SU-DHL-6 (cell line): ENCODE data around the gene RAP1A.

ENCODE experiments used
- H2AFZ ChIP-seq: fragments of 200-600 bp; sonication (generic); 2 replicates; pipeline ENCODE4 v1.6.1; 2014; ENCODE audit warnings: low read depth, mild to moderate bottlenecking, moderate library complexity, mixed read lengths, antibody characterized with exemption, low read length; ENCODE audit not compliant: severe bottlenecking
- H3F3A ChIP-seq: fragments of 200-600 bp; shearing (Covaris generic); 2 replicates; pipeline ENCODE4 v1.6.0; 2016; ENCODE audit warnings: antibody characterized with exemption, mild to moderate bottlenecking; ENCODE audit not compliant: insufficient read depth
- H3K27ac ChIP-seq: fragments of 200-600 bp; sonication (generic); 2 replicates; pipeline ENCODE4 v1.5.1; 2016; ENCODE audit warnings: low read depth, mild to moderate bottlenecking, low read length, moderate library complexity, mixed read lengths
- H3K27me3 ChIP-seq: fragments of 200-600 bp; sonication (generic), shearing (Covaris generic); 2 replicates; pipeline ENCODE4 v1.6.0; 2014; ENCODE audit warnings: mild to moderate bottlenecking, low read length
- H3K36me3 ChIP-seq: fragments of 200-600 bp; sonication (generic); 2 replicates; pipeline ENCODE4 v1.6.1; 2014; ENCODE audit warnings: mild to moderate bottlenecking, low read length, mixed read lengths
- H3K4me2 ChIP-seq: fragments of 300-600, 200-600 bp; shearing (Covaris generic), sonication (generic); 2 replicates; pipeline ENCODE4 v1.6.0; 2014; ENCODE audit warnings: low read length, low read depth, mild to moderate bottlenecking; ENCODE audit not compliant: poor library complexity, severe bottlenecking
- H3K4me3 ChIP-seq: fragments of 200-600 bp; sonication (generic); 2 replicates; pipeline ENCODE4 v1.5.1; 2014; ENCODE audit warnings: antibody characterized with exemption, low read length, mild to moderate bottlenecking, mixed read lengths; ENCODE audit not compliant: insufficient read depth, poor library complexity, severe bottlenecking
- H3K79me2 ChIP-seq: fragments of 200-600 bp; sonication (generic); 2 replicates; pipeline ENCODE4 v1.6.1; 2014; ENCODE audit warnings: mild to moderate bottlenecking, low read length, moderate library complexity; ENCODE audit not compliant: insufficient read depth
- H3K9ac ChIP-seq: fragments of 200-600 bp; sonication (generic); 2 replicates; pipeline ENCODE4 v1.7.0; 2014; ENCODE audit warnings: mild to moderate bottlenecking, low read length
- H3K9me2 ChIP-seq: fragments of 200-600 bp; sonication (generic); replicated peaks from 2 replicates; pipeline ENCODE4 v1.6.1; 2014; ENCODE audit warnings: low read length; ENCODE audit not compliant: insufficient read depth
- H3K9me3 ChIP-seq: fragments of 200-600 bp; sonication (generic); 2 replicates; pipeline ENCODE4 v1.6.1; 2014; ENCODE audit warnings: low read length, mixed read lengths; ENCODE audit not compliant: insufficient read depth
- H4K20me1 ChIP-seq: fragments of 200-600 bp; sonication (generic); 2 replicates; pipeline ENCODE4 v1.6.1; 2014; ENCODE audit warnings: low read depth, mild to moderate bottlenecking, antibody characterized with exemption, low read length, moderate library complexity, mixed read lengths
- CTCF ChIP-seq: fragments of 200-600 bp; sonication (generic); IDR thresholded peaks from one replicate; pipeline ENCODE4 v1.5.1; 2017; ENCODE audit warnings: antibody characterized with exemption, mild to moderate bottlenecking, low read length, moderate library complexity; ENCODE audit not compliant: insufficient read depth, poor library complexity, severe bottlenecking
- EZH2phosphoT487 ChIP-seq: fragments of 200-600 bp; sonication (generic), shearing (Covaris generic); conservative IDR thresholded peaks from 2 replicates; pipeline ENCODE4 v1.6.1; 2018; ENCODE audit warnings: mild to moderate bottlenecking, antibody characterized with exemption, low read length, moderate library complexity, mixed read lengths

Gene RAP1A

DNA sequence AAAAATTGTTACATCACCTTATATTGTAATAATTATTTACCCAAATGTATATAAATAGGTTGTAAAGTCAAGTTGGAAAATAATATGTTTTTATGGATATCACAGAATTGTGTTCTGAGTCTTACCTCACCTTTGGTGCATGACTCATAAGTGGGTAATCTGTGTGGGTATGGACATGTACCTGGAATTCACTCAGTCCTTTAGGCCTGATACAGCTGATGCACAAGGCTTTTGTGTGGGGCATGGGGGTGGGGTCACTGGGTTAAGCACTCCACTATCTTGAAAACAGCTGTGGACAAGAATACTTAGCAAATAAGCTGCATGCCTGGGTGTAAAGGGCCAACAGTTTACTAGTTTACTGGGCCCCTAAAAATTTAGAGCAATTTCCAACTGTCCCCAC, 85.2 kb downstream of the RAP1A start:
- Histone ChIP-seq H3K4me2 (no peak overlapping the region), H3K27ac (no peak overlapping the region), H3K27me3 (no peaks in the 10 kb centered on the region), H3K79me2 (no peaks in the 10 kb centered on the region), H3K9me2 (no peaks in the 10 kb centered on the region), H3K36me3 (peaks cover 52% of the 10 kb centered on the region), H3K4me3 (no peak overlapping the region), H3K9me3 (no peaks in the 10 kb centered on the region), H4K20me1 (no peaks in the 10 kb centered on the region), H3F3A (peaks cover 3% of the 10 kb centered on the region; the same call in 1 of the 2 replicates), H2AFZ (no peak overlapping the region), H3K9ac (no peak overlapping the region)
- TF ChIP-seq CTCF (no peak), EZH2phosphoT487 (no peak)

DNA sequence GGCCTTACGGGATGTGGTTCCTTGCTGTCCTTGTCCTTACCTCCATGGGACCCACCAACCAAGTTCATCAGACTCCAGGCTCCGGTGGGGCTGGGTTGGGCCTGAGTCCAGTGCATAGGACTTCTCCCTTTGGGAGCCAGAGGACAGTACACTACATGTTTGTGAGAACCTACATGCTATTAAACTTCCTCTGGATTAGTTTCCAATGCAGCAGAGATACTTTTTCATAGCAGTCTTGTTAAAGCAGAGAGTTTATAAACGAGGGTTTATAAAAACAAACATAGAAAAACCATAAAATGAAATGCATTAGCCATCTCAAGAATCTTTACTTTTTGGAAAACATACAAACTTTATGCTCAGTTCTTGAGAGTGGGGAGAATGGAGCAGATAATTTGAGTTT, 86.3 kb downstream of the RAP1A start:
- no peak for TF ChIP-seq CTCF
- TF ChIP-seq EZH2phosphoT487 = no peak
- H2AFZ ChIP-seq = no peak overlapping the region
- H4K20me1 ChIP-seq = no peaks in the 10 kb centered on the region
- H3K4me2 ChIP-seq = no peak overlapping the region
- no peak overlapping the region for H3K27ac ChIP-seq
- no peaks in the 10 kb centered on the region for H3K27me3 ChIP-seq
- H3K36me3 ChIP-seq = peaks cover 44% of the 10 kb centered on the region
- H3K9me3 ChIP-seq = no peaks in the 10 kb centered on the region
- no peaks in the 10 kb centered on the region for H3K9me2 ChIP-seq
- H3F3A ChIP-seq = peaks cover 9% of the 10 kb centered on the region; the same call in 1 of the 2 replicates
- no peak overlapping the region for H3K4me3 ChIP-seq
- H3K79me2 ChIP-seq = no peaks in the 10 kb centered on the region
- no peak overlapping the region for H3K9ac ChIP-seq

DNA sequence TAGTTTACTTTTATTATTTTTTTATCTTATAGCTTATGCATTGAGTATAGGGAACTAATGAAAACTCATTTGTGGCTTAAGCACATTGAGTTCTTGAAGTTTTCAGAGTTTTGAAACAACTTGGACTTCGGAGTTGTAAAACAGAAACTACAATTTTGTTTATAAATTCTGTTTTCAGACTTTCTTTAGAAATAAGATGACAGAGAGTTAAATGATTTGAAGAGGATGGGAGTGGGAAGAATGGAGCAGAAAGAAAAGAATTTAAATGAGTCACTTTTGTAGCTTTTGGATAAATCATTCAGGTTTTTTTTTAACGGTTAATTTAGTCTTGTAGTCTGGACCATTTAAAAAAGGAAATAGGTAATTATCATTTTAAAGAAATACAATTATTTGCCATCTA, 87.3 kb downstream of the RAP1A start:
- H3K36me3 ChIP-seq = peaks cover 47% of the 10 kb centered on the region
- no peak overlapping the region for H3K4me2 ChIP-seq
- no peaks in the 10 kb centered on the region for H3K27me3 ChIP-seq
- H2AFZ ChIP-seq = no peak overlapping the region
- TF ChIP-seq EZH2phosphoT487 (no peak), CTCF (no peak)
- H3K4me3 ChIP-seq = no peak overlapping the region
- H4K20me1 ChIP-seq = 0 out of 2 replicates have a peak, but pooled peaks cover 4% of the 10 kb centered on the region
- no peak overlapping the region for H3K9ac ChIP-seq
- no peaks in the 10 kb centered on the region for H3K9me2 ChIP-seq
- H3K79me2 ChIP-seq = no peaks in the 10 kb centered on the region
- H3K27ac ChIP-seq = no peak overlapping the region
- H3K9me3 ChIP-seq = no peaks in the 10 kb centered on the region
- H3F3A ChIP-seq = peaks cover 12% of the 10 kb centered on the region; the same call in 1 of the 2 replicates
